HG03135 (cell line): Measurements from ENCODE around the gene NNT.
"Not testable (repeated sequence)": the region's sequence is repeated elsewhere in the genome, so short reads cannot be mapped to it uniquely, and the experiment has no call there.

Experiments
- ATAC-seq: cut with Tn5 transposase; IDR thresholded peaks from one replicate; pipeline ENCODE4 v1.9.1; 2021; ENCODE audit warnings: mild to moderate bottlenecking, moderate library complexity; ENCODE audit not compliant: unreplicated experiment

Gene NNT

DNA sequence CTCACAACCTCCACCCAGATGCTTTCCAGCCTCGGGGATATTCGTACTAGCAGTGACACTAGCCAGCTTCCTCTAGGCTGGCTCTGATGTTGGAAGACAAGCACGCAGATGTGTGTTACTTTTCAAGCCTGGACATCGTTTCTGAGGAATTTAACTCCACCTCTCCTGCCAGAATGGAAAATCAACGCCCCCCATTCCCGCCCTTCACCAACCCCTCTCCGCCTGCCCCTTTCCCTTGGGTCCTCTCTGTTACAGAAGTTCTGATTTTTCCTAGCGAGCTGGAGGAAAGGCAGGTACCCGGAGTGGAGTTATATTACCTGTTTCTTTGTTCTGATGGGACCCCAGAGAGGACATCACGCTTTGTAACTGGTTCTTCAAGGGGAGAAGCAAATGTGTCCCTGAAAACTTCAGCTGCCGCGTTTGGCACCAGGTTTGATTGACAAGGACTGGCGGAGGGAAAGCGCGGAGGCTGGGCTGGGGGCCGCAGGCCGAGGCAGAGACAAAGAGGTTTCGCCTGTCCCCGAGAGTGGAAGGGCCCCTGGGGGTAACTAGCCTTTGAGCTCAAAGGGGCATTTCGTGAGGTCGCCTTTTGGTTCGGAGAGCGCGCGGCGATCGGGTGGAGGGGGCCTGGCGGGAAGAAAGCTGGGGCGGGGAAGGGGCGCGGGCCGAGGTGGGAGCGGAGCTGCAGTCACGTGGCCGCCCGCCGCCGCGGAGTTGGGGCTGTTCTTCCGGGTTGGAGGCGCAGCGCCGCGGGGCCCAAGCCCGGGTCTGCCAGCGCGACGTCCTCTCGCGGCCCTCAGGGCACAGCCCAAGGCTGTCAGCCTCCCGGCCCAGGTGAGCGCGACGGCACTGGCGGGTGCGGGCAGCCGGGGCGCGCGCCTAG is at the start of gene NNT:
Gene NNT (plus strand): TSS at position 720 of the 883 bp plus-strand sequence. CDS start 6,016 bp downstream, outside the sequence.
- peak; percentile 79 for ATAC-seq

DNA sequence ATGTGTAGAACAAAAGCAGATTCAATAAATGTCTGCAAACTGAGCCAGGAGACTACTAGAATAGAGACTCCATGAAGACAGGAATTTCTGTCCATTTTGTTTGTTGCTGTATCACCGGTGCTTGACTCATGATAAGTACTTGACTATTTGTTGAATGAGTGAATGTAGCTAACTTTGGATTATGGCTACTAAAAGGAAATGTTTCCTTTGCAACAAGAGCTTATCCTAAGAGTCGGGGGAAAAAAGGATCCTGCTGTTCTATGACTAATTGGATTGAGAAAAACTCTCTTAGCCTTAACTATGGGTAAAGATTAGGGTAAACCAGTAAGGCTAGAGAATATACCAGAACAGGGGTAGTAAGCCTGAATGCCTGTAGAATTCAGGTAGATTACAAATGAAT is 49.6 kb upstream of the NNT start:
- no peak for ATAC-seq

DNA sequence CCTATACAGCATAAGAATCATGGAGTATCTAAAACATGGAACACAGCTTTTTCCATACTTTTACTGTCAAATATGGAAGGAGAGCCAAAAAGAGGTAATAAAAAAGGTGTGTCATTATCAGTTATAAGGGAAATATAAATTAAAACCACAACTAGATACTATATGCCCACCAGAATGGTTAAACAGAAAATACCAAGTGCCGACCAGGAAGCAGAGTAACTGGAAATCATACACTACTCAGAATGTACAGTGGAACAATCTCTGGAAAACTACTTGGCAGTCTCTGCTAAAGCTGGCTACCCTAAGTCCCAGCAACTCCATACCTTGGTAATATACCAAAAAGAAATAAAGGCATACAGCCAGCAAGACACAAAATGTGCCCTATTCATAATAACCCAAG is 48.5 kb upstream of the NNT start:
- no peak for ATAC-seq

DNA sequence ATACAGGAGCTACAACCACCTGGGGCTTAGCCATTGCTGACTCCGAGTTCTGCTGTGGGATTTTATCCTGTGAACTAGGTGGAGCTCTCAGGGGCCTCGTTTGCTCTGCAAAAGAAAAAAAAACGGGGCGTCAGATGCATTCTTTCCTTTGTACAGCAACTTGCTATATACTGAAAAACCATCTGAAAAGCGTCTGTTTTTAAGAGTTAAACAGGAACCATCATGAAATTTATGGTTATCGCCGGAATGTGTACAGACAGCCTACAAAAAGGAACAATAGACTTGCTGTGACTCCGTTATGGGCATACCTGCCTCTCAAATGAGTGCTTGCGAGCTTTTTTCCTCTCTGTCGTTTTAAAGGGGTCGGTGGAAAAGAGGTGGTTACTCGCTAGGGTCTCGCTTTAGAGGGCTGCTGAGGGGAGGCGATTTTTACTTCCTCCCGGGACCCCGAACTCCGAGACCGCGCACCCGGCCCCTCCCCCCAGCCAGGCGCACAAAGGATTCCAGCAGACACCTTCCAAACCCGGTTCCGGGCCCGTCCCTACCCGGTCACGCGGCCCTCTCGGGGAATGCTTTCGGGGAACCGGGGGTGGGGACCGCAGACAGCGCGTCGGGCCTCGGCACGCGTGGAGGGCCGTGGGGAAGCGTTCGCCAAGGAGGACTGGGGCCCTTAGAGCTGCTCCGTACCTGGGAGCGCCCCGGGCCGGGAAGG is 46.9 kb upstream of the NNT start:
- peak; percentile 29 for ATAC-seq

DNA sequence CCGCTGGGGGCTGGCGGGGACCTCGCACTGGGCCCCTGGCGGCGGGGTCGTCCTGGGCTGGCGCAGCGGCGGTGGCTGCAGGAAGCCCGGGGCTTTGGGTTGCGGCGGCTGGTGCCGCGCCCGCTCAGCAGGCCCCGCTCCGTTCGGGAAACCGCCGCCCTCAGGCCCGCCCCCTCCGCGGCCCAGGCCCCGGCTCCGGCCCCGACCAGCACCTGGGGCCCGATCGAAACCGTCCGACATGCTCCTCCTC is 46.4 kb upstream of the NNT start:
- not testable (repeated sequence) for ATAC-seq

DNA sequence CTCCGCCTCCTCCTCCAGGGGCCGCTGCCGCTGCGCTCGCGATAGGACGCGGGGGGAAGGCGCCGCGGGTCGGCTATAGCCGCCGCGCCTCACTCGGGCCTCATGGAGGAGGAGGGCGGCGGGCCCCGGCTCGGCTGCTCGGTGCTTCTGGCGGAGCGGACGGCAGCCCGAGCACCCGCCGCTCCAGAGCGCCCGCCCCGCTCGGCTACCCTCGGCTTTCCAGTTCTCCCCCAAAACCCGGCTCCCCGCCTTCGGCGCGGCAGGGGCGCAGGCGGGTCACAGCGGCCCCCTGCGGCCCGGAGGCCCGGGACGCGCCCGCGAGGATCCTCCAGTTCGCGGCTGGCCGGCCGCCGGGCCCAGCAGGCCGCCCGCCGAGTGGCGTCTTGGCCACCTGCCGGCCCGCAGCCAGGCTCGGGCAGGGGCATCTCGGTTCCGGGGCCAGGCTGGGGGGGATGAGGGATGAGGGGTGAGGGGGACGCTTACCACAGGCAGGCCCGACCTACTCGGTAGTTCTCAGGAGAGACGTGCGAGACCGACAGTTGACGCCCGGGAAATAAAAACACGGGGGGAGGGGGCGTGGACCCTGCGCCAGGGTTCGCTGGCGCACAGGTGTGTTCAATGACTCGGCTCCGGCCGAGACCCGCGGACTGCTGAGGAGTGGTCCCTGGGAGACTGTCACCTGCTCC is 46.0 kb upstream of the NNT start, which contains the start of gene PAIP1:
Gene PAIP1 (minus strand): TSS at position 221 of the 686 bp plus-strand sequence. CDS start 231 bp downstream, outside the sequence.
- ATAC-seq = peak; percentile 93

DNA sequence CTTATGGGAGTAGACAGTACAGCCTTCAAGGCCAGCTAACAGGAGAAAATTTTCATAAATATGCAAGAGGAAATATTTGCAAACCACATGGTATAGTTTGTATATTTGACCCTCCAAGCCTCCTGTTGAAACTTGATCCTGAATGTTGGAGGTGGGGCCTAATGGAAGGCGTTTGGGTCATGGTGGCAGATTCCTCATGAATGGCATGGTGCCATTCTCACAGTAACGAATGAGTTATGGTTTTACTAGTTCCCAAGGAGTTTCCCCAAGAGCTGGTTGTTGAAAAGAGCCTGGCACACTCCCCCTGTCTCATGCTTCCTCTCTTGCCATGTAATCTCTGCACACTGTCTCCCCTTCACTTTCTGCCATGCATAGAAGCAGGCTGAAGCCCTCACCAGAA is 42.9 kb upstream of the NNT start:
- no peak for ATAC-seq

DNA sequence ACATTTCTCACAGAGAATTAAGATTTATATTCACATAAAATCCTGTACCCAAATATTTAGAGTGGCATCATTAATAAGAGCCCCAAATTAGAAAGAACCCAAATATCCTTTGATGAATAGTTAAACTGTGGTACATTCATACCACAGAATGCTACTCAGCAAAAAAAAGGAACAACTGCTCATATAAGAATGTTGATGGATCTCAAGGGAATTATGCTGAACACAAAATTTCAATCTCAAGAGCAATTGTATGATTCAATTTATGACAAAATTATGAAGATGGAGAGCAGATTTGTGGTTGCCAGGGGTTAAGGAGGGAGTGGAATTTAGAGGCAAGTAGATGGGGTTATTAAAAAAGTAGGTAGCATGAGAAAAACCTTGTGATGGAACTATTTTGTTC is 41.6 kb upstream of the NNT start:
- no peak for ATAC-seq

DNA sequence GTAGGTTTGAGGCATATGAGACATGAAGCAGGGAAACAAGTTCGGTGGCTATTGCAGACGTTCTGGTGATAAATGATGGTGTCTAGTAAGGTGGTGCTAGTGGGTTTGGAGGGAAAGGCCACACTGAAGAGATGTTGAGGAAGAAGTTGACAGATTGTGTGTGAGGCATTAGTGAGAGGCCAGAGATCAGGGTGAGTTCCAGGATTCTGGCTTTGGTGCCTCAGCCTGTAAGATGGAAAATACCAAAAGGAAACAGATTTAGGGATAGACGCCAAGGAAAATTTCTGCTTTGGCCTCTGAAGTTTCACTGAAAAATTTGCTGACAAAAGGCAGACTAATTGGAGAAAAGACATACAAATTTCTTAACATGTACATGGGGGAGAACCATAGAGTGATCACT is 39.7 kb upstream of the NNT start:
- ATAC-seq = no peak

DNA sequence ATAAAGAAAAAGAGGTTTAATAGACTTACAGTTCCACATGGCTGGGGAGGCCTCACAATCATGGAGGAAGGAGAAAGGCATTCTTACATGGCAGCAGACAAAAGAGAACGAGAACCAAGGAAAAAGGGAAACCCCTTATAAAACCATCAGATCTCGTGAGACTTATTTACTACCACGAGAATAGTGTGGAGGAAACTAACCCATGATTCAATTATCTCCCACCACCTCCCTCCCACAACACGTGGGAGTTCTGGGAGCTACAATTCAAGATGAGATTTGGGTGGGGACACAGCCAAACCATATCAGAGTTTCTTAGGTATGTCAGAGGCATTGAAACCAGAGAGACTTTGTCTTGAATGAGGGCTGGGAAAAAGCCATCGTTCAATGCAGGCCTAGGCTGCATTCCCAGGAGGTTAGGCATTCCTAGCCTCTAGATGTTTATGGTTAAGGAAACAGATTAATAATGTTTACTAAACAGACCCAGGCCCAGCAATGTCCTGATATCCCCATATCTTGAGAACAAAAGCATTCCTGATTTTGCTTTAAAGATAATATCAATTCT is 38.6 kb upstream of the NNT start:
- no peak for ATAC-seq

DNA sequence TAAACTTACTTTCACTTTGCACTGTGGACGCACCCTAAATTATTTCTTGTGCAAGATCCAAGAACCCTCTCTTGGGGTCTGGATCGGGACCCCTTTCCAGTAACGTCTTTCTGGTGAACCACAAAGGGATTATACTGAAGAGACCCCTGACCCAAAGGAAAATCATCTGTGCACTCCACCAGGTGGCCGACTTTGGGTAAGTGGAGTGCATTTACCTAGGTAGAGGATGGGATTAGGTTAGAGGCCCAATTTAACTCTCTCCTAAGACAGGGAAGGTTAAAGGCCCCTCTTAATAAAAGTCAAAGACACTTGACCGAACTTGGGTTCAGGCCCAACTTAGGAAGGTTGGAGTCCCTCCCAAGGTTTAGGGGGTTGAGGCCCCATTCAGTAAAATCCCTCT is 37.9 kb upstream of the NNT start:
- ATAC-seq = no peak

DNA sequence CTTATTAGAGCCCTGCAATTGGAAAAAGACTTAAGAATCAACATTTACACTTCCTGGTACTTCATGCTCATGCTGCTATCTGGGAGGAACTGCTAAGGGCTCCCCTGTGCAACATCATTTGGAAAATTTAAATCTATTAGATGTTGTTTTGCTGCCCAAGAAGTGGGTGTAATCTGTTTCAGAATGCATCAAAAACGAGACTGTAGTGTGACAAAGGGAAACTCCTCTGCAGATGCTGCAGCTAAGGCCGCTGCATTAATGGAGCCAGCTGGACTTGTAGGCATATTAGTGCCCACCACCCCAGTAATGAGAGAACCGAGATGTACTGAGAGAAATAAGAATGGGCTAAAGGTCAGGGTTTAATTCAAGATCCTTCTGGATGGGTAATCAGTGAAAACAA is 35.0 kb upstream of the NNT start:
- no peak for ATAC-seq

DNA sequence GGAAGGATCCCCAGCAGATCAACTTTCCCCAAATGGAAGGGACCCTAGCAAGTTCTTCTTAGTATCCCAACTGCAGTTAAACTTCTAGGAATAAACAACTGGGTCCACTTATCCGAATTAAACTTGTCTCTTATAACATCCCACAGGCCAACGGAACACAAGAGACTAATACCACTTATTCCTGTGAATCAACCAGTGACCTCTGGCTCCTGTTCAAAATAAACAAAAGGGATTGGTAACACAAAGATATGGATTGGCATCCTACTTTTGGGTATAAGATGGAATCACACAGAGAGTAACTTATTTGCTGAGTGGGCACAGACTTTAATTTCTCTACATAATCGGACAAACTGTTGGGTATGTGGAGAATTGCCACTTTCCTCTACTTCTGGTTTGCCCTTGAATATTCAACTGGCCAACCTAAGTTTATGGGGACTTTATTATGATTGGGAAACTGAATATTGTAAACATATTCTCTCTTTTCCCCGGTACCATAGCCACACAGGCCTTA is 33.7 kb upstream of the NNT start:
- no peak for ATAC-seq

DNA sequence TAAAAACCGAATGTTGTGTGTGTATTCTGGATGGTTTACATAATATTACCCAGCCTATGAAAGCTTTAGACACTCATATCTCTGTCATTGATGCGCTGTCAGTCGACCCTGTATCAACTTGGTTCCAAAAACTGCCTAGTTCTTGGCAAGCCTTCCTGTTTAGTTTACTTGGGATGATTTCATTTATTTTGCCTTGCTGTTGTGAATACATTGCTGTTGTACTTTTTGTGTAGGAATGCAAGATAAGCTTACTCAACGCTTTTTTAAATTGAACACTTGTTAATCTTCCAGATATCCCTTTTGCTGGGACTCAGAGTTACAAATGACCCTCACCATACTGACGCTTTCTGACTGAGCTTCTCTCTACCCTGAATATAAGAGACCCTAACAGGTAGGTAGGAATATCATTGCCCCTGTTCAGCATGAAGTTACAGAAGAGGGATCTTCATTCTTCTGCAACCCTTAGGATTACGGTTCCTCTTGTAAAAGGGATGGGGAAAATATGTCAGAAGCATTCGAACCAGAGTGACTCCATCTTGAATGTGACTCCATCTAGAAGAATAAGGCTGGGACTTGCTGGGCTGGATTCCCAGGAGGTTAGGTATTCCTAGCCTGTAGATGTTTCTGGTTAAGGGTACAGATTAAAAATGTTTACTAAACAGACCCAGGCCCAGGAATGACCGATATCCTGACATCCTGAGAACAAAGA is 32.4 kb upstream of the NNT start:
- no peak for ATAC-seq

DNA sequence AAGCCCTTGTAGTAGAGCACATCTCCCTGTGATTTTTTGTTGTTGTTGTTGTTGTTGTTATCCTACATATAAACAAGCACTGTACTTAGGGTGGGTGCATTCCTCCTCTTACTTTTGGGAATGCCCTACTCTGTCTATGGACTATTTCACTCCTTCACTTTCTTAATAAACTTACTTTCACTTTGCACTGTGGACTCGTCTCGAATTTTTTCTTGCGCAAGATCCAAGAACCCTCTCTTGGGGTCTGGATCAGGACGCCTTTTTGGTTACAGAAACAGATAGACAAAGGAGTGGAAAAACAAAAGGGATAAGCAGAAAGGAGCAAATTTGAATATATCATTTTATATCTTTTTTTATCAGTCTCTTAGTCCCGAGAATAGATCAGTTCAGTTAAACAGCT is 31.7 kb upstream of the NNT start:
- ATAC-seq = no peak

DNA sequence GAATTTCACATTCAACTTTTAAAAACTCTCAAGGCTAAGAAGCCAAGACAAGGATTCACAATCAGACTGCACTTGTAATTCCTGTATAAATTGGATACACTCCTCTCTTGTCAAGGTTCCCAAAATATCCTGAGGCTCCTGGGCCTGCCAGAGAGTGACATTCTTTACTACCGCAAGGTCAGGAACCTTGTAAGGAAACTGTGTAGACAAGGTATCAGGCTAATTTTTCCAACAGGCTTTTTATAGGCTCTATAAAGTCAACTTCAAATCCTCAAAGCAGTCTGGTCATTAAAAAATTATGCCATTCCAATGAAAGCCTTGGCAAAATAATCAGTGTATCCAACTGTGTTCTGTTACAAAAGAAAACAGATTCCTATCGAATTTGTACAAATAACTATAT is 30.6 kb upstream of the NNT start:
- no peak for ATAC-seq

DNA sequence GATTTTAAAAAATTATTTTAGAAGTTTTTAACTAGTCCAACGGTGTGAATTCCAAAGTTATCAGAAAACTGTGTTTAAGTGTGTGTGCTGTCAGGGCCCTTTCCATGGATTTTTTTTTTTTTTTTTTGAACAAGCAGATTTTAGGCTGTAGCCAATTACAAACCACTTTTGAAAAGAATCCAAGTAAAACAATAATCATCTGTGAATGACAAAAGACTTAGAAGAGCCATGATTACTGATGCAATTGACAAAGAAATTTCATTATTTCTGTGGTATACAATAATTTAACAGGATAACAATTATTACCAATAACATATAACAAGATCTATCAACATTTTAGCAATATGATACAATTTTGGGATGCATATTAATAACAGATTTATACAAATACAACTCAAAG is 29.9 kb upstream of the NNT start:
- no peak for ATAC-seq

DNA sequence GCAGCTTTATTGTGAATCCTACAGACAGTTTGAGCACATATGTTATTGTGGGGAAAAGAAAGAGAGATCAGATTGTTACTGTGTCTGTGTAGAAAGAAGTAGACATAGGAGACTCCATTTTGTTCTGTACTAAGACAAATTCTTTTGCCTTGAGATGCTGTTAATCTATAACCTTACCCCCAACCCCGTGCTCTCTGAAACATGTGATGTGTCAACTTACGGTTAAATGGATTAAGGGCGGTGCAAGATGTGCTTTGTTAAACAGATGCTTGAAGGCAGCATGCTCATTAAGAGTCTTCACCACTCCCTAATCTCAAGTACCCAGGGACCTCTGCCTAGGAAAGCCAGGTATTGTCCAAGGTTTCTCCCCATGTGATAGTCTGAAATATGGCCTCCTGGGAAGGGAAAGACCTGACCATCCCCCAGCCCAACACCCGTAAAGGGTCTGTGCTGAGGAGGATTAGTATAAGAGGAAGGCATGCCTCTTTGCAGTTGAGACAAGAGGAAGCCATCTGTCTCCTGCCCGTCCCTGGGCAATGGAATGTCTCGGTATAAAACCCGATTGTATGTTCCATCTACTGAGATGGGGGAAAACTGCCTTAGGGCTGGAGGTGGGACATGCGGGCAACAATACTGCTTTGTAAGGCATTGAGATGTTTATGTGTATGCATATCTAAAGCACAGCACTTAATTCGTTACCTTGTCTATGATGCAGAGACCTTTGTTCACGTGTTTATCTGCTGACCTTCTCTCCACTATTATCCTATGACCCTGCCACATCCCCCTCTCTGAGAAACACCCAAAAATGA is 22.4 kb upstream of the NNT start:
- ATAC-seq = not testable (repeated sequence)

DNA sequence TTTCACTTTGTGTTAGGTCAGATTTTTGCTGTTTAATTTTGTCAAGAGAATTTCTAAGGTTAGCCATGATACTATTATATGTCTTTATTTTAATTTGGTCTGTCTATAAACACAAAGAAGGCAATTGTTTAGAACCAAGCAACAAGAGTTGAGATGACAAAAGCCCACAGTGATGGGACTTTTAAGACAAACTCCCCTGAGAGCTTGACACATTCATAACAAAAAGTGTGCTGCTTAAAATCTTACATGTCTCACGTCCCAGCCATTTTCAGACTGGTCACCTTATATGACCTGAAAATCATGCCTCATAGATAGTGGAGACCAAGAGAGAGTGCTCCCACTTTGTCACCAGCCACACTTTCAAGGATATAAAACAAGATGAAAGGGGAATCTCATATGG is 21.6 kb upstream of the NNT start:
- no peak for ATAC-seq
